ENCODE results near the gene STUM. TPM values are rescaled to one million over a fixed set of nuclear protein-coding genes. Genes with fewer than 3 reads are reported as not detected.
A peak's percentile ranks its signal among the peaks of the same experiment; 100 is the strongest.

STUM gene
- polyA plus RNA-seq, 1 experiment, result not detected

DNA sequence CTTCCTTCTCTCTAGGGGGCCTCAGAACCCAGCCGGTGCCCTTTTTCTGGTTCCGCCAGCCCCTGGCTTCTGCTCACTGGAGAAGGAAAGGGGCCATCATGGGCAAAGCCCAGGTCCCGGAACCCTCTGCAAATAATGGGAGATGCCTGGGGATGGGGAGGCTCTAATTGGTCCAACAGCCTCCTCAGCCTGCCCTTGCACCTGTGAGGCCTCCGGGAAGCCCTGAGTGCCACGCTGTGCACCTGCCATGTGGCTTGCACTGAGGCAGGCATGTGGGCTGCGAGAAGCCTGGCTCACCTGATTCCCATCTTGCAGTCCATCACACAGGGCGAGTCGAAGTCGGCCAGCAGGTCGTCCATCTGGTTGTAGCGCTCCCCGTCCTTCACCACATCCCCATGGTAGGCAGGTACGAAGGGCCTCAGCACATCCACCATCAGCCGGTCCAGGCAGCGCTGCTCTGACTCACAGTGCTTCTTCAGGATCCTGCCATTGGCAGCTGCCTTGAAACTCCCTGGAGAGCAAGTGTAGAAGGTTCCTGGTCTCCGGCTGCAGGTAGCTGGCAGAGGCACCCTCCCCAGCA is 98.4 kb downstream of the STUM start:
- Histone ChIP-seq H3K27ac (ENCODE audit: low read depth, low read length) (no peak overlapping the region), H3K27me3 (ENCODE audit: control insufficient read depth, insufficient read depth, low read length) (no peaks in the 10 kb centered on the region), H3K9me3 (ENCODE audit: control insufficient read depth, insufficient read depth, low read length) (no peaks in the 10 kb centered on the region), H3K4me3 (ENCODE audit: low read depth, low read length) (no peak overlapping the region)
- ChIA-PET POLR2A (no interaction called here), CTCF (no interaction called here)
- DNase-seq (ENCODE audit: low read depth, low spot score), result no peak
- TF ChIP-seq, protein P1, sequence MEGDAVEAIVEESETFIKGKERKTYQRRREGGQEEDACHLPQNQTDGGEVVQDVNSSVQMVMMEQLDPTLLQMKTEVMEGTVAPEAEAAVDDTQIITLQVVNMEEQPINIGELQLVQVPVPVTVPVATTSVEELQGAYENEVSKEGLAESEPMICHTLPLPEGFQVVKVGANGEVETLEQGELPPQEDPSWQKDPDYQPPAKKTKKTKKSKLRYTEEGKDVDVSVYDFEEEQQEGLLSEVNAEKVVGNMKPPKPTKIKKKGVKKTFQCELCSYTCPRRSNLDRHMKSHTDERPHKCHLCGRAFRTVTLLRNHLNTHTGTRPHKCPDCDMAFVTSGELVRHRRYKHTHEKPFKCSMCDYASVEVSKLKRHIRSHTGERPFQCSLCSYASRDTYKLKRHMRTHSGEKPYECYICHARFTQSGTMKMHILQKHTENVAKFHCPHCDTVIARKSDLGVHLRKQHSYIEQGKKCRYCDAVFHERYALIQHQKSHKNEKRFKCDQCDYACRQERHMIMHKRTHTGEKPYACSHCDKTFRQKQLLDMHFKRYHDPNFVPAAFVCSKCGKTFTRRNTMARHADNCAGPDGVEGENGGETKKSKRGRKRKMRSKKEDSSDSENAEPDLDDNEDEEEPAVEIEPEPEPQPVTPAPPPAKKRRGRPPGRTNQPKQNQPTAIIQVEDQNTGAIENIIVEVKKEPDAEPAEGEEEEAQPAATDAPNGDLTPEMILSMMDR (IDR thresholded peaks at IDR 0.05; ENCODE audit: low read depth, low read length), result no peak

DNA sequence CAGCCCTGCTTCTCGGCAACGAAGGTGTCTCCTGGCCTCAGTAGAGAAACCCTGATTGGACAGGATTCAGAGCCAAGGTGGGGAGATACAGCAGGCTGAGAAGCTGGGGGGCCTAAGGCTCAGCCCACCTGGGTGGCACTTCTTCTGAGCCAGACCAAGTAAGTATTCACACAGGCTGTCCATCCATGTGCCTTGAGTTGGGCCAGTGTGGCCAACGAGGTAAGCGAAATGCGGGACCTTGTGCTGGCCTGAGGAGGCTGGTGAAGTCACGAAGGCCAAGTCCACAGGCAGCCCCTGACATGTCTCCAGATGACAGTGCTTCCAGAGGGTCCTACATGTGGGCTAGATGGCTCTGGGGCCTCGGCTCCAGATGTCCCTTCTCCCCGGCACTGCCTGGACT is 99.2 kb downstream of the STUM start:
- Histone ChIP-seq H3K9me3 (ENCODE audit: control insufficient read depth, insufficient read depth, low read length) (no peaks in the 10 kb centered on the region), H3K27me3 (ENCODE audit: control insufficient read depth, insufficient read depth, low read length) (no peaks in the 10 kb centered on the region), H3K4me3 (ENCODE audit: low read depth, low read length) (no peak overlapping the region), H3K27ac (ENCODE audit: low read depth, low read length) (no peak overlapping the region)
- ChIA-PET POLR2A (no interaction called here), CTCF (interaction anchor here (1.4 kb wide), 1 partner anchor 13 kb away, joined by 4 read pairs; no protein-coding TSS in a partner anchor)
- TF ChIP-seq, protein P1 (IDR thresholded peaks at IDR 0.05; ENCODE audit: low read depth, low read length), result no peak
- DNase-seq (ENCODE audit: low read depth, low spot score), result no peak

DNA sequence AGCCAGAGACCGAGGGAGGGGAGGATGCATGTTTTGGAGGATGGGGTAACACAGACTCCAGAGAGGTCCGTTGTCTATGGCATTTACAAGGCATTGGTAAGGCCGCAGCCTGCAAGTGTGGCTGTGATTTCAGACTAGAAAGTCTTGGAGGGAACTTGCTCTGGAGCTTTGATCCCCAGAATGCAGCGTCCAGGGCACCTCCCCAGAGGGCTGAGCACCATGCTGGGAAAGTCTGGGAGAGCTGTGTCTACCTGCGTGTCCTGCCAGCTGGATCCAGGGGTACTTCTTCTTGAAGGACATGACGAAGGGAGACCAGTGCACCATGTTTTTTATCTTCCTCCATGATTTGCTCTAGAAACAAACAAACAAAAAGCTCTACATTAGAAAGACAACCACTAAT is 99.9 kb downstream of the STUM start:
- no peaks in the 10 kb centered on the region for H3K9me3 ChIP-seq (ENCODE audit: control insufficient read depth, insufficient read depth, low read length)
- TF ChIP-seq, protein P1 (IDR thresholded peaks at IDR 0.05; ENCODE audit: low read depth, low read length), result no peak
- H3K4me3 ChIP-seq (ENCODE audit: low read depth, low read length), result no peak overlapping the region
- H3K27me3 ChIP-seq (ENCODE audit: control insufficient read depth, insufficient read depth, low read length), result no peaks in the 10 kb centered on the region
- CTCF ChIA-PET, result interaction anchor here (1.4 kb wide), 1 partner anchor 13 kb away, joined by 4 read pairs; no protein-coding TSS in a partner anchor
- no peak for DNase-seq (ENCODE audit: low read depth, low spot score)
- no peak overlapping the region for H3K27ac ChIP-seq (ENCODE audit: low read depth, low read length)
- POLR2A ChIA-PET, result no interaction called here

DNA sequence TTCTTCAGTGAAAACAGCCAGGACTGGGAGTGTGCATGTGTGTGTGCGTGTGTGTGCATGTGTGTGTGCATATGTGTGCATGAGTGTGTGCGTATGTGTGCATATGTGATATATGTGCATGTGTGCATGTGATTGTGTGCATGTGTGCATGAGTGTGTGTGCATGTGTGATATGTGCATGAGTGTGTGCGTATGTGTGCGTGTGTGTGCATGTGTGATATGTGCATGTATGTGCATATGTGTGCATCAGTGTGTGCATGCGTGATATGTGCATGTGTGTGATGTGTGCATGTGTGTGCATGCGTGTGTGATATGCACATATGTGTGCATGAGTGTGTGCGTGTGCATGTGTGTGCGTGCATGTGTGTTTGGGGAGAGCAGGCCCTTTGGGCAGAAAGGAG is 100.7 kb downstream of the STUM start:
- Histone ChIP-seq H3K27me3 (ENCODE audit: control insufficient read depth, insufficient read depth, low read length) (no peaks in the 10 kb centered on the region), H3K9me3 (ENCODE audit: control insufficient read depth, insufficient read depth, low read length) (no peaks in the 10 kb centered on the region), H3K27ac (ENCODE audit: low read depth, low read length) (no peak overlapping the region), H3K4me3 (ENCODE audit: low read depth, low read length) (no peak overlapping the region)
- POLR2A ChIA-PET, result no interaction called here
- no peak for DNase-seq (ENCODE audit: low read depth, low spot score)
- CTCF ChIA-PET, result interaction anchor here (0.5 to 1.4 kb wide), 3 partner anchors 14 to 166 kb away, joined by 3 to 4 read pairs (median 4); no protein-coding TSS in a partner anchor
- TF ChIP-seq, protein P1 (IDR thresholded peaks at IDR 0.05; ENCODE audit: low read depth, low read length), result no peak

DNA sequence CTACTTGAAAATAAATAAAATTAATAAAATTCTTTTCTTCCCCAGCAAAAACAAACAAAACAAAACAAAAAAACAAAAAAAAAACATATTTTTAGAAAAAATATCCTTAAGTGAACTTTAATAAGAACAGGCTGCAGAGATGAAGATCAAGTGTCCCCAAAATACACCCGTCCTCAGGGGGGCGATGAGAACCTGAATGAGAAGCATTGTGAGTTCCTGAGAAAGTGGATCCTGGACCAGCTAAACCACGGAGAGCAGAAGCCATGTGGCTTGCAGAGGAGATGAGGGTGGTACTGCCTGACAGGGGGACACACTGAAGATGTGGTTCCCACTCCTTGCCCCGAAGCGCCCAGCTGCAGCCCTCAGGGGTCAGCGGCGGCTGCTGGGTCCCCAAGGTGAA is 101.2 kb downstream of the STUM start:
- ChIA-PET POLR2A (no interaction called here), CTCF (interaction anchor here (0.5 to 1.2 kb wide), 2 partner anchors 51 to 165 kb away, joined by 3 to 4 read pairs; no protein-coding TSS in a partner anchor)
- no peak overlapping the region for H3K4me3 ChIP-seq (ENCODE audit: low read depth, low read length)
- TF ChIP-seq, protein P1 (IDR thresholded peaks at IDR 0.05; ENCODE audit: low read depth, low read length), result peak; percentile 27; the same call in 1 of the 2 replicates
- no peaks in the 10 kb centered on the region for H3K27me3 ChIP-seq (ENCODE audit: control insufficient read depth, insufficient read depth, low read length)
- H3K27ac ChIP-seq (ENCODE audit: low read depth, low read length), result no peak overlapping the region
- H3K9me3 ChIP-seq (ENCODE audit: control insufficient read depth, insufficient read depth, low read length), result no peaks in the 10 kb centered on the region
- no peak for DNase-seq (ENCODE audit: low read depth, low spot score)

All from AG04450 (cell line).